SW480 (cell line): Measurements from ENCODE around the gene LRRC2.
"Not testable (repeated sequence)": the region's sequence is repeated elsewhere in the genome, so short reads cannot be mapped to it uniquely, and the experiment has no call there.

Experiments
- DNase-seq: peaks from one replicate; pipeline ENCODE4 v3.0.0-alpha.2; 2016; ENCODE audit warnings: low spot score

Gene LRRC2

DNA sequence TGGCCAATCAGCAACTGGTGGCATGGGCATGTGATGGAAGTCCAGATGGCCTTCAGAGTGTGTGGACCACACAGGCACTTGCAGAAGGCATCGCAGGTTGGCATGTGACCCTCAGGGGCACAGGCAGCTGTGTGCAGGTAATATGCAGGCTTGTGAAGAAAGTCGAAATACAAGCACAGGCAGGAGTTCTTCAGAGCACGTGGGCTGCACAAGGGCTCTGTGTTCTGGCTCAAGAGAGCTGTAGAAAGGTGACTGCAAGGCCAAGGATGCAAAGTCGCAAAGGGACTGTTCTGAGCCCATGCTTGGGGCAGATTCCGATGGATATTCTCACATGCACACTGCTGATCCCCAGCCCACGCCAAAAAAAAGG, 8.3 kb downstream of the LRRC2 start:
- no peak for DNase-seq

DNA sequence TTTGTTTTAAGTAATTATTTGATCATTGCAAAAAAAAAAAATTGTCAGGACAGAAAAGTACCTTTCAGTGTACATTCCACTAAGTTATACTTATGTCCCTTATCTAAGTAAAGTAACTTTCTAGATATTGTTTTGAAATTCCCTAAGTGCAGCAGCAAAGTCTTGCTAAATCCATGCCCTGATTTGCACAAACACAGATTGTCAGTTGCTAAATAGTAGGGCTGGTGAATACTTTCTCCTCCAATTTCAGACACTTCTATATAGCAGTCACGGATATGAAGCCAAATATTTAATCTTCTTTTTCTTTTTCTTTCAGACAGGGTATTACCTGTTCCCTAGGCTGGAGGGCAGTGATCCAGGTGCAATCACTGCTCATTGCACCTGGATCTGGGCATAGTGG, 12.9 kb downstream of the LRRC2 start:
- no peak for DNase-seq

DNA sequence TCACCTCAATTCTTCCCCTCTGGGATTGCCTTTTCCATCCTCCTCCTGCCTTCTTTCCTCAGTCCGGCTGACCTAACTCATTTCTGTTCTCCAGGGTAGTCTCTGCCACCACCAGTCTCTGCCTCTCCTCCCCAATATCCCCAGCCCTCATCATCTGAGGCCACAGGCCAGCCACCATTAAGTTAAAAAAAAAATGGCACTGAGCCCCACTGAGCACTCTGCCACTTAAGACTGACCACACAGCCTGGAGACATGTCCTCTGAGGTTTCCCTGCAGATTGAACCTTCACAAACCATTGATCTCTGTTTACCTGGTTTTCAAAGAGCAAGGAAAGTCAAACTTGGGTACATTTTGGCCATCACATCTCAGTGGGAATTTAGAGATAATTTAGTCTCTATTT, 13.6 kb downstream of the LRRC2 start:
- no peak for DNase-seq

DNA sequence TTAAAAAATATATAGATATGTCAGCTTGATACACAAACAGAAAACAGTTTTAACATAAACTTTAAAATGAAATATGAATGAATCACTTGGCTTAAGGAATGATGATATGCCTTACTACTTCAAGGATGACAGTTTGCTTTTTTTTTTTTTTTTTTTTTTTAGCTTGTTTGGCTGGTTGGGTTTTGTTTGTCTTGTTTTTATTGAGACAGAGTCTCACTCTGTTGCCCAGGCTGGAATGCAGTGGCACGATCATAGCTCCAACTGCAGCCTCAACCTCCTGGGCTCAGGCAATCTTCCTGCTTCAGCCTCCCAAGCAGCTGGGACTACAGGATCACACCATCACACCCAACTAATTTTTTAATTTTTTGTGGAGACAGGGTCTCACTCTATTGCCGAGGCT, 14.5 kb downstream of the LRRC2 start:
- DNase-seq = no peak

DNA sequence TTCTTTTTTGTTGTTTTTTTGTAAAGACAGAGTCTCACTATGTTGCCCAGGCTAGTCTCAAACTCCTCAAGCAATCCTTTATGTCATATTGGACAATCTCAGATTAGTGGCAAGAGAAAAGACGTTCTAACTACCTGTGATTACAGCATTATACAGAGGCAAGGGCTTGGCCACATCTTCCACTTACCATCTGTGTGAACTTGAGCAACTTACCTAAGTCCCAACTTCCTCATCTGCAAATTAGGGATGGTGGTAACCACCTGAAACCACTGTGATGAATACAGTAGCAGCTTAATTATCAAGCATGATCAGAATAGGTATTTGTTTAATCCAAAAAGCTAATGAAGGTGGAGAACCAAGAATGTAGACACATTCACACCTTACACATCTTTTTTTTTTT, 16.1 kb downstream of the LRRC2 start:
- no peak for DNase-seq

DNA sequence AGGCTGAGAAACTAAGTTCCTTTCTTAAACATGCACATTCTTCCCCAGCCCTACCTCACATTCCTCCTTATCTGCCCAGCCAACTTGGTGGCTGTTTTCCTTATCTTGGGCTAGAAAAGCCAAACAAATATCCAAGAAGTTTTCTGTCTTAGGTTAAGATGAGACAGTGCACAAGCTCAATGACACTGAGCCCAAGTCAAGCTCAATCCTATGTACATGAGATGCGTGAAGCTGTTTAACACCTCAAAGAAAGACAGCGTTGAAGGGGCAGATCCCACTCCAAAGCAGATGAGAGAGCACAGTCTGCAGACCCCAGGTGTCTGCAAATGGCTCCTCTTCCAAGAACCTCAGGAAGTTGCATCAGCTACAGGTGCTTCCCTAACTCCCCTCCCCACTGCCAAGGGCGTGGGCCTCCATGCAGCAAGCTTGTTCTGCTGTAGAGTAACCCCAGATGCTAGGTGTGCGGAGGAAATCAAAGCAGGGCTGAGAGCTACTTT, 16.6 kb downstream of the LRRC2 start:
- DNase-seq = no peak

DNA sequence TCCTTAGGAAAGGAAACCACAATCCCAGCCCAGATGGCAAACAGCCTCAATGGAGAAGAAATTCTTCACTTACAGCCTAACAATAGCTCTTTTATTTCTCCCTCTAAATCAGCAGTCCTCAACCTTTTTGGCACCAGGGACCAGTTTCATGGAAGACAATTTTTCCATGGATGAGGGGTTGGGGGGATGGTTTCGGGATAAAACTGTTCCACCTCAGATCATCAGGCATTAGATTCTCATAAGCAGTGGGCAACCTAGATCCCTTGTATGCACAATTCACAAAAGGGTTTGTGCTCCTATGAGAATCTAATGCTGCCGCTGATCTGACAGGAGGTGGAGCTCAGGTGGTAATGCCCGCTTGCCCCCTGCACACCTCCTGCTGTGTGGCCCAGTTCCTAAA, 17.5 kb downstream of the LRRC2 start:
- not testable (repeated sequence) for DNase-seq

DNA sequence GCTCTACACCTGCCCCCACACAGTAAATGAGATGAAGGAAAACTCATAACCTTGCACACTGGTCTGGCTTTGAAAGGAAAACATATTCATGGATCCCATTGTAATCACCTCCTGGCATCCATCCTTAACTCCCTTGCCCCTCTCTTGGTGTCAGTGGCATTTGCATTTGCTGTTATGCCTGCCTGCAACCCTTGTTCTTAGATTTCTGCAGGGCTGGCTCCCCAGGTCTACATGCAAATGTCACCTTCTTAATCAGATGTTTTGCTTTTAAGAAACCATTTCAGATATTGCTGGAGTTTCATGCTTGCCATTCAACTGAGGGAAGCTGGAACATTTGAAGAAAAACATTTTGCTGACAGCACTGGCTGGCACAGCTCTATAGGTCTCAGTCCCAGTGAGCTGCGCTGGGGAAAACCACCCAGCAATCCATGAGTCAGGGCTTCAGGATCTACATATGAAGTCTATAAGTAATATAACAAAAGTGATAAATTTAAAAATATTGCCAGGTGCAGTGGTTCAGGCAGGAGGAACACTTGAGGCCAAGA, 19.1 kb downstream of the LRRC2 start:
- DNase-seq = no peak

DNA sequence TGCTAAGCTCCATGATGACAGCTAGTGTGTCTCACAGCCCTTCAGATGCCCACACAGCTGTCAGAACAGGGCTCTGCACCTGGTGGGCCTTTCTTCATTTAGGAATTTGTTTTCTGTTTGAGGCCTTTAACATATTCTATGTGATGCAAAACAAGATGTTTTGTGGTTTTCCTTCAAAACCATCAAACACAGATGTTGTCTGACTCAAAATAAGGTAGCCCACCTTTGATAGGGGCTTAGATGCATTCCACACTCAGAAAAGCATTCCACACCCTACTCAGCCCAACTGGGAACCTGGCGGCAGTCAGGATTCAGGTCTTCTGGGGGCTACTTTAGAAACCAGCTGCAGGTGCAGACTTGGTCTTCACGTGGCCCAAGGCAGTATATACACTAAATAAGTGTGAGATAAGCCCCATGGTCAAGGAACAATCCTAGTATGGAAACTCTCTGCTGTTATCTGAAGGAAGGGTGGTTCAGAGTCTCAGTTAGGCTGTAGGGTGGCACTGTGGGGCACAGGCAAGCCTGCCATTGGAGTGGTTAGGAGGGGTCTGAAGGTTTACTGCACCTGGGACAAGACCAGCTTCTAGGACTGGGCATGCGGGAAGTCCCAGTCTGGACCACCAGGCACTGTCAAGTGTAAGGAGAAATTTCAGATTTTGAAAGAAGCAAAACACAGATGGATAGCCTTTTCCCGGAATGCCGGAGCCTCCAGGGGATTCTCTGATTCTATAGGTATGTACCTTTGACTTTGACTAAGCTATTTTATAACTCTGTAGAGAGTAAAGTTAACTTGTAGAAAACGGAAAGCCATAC, 20.1 kb downstream of the LRRC2 start:
- no peak for DNase-seq

DNA sequence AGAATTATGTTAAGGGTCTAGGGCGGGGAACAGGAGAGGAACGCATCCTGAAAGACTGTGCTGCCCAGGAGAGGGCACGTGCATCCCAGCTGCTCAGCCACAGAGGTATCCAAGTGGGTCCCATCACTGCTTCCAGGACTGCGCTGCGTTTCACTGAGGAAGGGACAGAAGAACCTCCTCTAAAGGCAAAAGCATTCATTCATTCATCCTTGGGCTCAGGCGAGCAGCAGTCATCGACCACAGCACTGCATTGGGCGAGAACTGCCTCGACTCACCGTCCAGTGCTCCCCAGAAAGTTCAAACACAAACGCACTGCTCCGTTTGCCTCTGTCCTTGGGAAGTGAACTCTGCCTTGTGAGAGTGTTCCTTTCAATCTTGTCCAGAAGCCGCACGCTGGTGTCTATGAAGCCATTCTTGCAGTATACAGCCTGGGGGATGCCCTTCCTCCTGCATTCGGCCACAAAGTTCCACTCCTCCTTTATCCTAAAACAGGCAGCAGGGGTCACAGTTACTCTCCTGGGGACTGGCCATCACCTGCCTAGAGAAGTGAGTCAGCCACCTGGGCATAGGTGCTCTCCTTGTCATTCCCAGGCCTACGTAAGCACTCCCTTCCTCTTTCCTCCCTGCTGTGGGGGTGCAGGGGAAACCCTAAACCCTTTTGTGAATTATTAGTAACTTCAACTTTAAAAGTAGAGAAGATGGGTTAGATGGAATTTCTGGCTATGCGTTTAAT, 21.2 kb downstream of the LRRC2 start:
- DNase-seq = no peak

DNA sequence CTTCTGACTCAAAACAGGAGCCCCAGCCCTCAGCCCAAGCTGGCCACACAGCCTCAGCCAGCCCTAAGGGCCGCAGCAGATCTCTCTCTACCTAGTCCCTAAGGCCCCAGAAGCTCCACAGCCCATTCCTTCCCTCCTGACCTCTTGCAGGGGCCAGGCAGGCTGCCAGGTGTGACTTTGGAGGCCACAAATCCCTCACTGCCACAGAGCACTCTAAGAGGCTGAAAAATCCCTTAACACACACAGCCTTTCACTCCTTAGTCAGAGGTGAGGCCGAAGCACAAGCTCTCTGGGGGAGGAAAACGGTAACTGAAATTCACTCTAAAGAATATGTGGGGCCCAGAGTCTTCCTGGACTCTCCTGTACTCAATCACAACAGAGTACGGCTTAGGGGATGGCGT, 23.3 kb downstream of the LRRC2 start:
- no peak for DNase-seq

DNA sequence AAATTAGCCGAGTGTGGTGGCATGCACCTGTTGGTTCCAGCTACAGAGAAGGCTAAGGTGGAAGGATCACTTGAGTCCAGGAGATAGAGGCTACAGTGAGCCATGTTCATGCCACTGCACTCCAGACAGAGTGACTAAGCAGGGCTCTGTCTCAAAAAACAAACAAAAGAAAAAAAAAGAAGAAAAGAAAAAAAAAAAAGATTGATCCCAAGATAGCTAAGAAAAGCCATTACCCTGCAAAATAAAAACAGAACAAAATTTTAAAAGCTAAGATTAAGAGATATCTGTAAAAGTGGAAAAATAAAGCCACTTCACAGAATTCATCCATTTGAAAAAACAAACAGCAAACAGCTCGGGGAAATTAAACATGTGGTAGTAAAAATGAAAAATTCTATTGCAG, 23.8 kb downstream of the LRRC2 start:
- no peak for DNase-seq

DNA sequence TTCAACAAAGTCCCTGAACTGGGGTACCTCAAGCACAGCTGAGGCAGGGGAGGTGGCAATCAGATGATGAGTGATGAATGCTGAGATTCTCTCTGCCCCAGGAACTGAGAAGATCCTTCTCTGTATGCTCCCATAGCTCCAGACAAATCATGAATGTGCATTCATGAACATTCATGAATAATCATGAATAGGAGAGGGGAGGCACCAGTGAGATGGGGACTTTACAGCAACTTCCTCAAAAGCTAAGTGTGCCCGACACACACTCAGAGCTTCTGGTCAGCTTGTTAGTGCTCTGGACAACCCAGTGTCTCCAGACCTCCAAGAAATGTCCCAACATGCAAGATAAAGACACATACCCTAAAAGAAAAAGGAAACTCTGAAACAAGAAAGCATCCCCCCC, 24.3 kb downstream of the LRRC2 start:
- no peak for DNase-seq

DNA sequence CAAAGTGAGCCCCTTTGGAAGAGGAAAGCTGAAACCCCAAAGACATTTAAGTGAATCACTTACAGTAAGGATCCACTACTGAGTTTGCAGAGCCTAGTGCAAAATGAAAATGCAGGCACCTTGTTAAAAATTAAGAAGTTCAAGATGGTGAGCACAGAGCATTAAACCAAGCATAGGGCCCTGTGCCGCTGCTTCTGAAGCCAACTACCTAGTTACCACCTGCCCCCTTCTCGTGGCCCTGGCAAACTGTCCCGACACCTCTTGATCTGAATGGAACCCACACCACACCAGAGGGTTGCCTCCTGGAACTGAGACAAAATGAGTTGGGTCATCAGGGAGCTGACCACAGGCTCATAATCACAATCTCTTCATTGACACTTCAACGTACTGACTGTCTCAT, 25.6 kb downstream of the LRRC2 start:
- DNase-seq = no peak

DNA sequence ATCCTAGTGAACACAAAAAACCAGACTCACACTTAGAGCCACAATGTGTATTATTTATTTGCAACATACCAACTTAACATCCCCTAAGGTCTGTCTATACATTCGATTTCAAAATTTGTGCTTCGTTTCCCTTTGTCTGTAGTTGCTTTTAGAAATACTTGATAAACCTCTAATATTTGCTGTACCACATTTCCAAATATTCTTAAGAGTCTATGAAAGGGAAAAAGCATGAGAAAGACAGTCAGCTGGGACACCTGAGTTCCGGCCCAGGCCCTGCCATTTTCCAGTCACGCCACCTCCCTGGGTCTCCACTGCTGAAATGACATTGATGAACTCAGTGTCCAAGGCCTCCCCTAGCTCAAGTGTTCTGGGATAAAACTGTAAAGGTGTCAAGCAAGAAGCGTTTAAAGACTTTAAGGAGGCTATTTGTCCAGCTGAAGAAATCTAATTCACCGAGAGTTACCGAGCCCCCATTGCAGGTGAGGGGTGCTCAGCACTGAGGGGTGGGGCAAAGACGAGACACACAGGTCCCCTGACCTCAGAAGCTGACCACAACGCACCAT, 26.6 kb downstream of the LRRC2 start:
- no peak for DNase-seq

DNA sequence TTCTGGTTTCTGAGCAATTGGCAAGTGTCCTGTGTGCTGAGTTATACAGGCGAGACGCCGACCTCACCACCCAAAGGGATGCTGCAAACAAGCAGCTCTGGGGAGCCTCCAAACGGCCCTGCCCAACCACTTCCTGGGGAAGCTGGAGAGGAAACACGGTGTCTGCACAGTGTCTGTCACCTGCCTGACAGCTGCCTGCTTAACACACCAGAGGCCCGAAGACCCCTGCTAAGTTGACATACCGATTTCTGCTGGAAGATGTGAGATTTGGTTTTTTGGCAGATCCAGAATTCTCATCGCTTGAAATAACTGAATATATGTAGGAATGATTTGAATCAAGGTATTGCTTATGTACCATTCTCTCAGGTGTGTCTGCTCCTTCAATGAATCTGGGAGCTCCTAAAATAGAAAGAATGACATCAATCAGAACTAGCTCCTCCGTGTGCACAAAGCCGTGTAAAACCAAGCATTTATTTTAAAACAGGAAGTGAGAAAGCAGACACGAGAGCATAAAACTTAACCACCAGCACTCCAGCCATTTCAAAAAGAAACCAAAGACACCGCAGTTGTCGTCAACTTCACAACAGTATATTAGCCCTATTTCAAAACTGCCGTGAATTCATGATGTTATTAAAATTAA, 27.2 kb downstream of the LRRC2 start:
- DNase-seq = no peak

DNA sequence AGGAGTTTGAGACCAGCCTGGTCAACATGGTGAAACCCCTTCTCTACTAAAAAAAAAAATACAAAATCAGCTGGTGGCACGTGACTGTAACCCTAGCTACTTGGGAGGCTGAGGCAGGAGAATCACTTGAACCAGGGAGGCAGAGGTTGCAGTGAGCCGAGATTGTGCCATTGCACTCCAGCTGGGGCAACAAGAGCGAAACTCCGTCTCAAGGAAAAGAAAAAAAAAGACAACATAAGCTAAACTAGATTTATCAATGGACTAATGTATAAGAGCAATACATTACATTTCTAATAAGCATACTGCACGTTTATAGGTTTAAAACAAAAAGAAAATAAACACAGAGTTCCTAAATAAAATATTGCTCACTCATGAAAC, 27.7 kb downstream of the LRRC2 start:
- DNase-seq = not testable (repeated sequence)

DNA sequence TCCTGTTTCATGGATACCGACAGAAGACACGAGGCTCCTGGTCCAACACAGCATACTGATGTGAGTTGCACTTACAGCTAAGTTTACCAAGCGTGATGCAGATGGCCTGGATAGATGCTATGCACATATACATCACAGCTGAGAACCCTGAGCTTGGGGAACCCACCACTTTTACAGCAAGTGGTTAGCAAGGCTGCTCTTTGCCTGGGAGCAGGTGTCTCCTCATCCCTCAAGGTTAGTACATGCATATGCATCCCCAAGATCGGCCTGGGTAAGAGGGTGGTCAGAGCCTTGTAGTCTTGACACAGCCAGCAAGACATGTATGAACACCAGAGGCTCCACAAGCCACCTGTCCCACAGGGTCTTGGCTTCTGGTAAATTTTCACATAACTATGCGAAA, 28.3 kb downstream of the LRRC2 start:
- DNase-seq = no peak

DNA sequence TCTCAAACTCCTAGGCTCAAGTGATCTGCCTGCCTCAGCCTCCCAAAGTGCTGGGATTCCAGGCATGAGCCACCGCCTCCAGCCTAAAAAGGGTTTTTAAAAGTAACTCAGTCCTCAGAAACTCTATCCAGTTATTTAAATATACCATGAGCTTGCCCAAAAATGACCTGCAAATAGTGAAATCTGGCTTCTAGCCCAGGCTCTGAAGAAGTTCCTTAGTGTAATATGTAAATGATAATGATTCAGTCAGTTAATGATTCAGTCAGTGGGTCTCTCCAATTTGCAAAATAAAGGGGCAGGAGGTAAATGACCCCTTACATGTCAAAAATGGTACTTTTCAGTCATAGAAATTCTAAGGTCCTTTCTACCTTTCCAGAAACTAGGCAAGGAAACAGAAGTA, 28.8 kb downstream of the LRRC2 start:
- no peak for DNase-seq

DNA sequence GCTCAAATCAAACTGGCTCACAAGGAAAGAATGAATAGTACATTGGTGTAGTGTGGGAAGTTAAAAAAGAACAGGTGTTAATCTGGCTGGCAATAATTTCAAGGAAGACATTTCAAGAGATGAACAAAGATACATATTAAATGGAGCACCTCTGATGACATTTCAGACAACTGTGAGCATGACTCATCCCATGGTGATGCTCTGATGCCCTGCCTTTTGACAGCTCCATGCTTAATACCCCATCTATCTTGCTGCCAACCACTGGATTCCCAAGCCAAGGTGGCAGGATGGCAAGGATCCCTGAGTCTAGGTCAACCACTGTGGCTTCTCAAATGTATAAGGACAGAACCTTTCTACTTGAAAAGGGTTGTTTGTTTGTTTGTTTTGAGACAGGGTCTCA, 29.3 kb downstream of the LRRC2 start:
- DNase-seq = no peak

DNA sequence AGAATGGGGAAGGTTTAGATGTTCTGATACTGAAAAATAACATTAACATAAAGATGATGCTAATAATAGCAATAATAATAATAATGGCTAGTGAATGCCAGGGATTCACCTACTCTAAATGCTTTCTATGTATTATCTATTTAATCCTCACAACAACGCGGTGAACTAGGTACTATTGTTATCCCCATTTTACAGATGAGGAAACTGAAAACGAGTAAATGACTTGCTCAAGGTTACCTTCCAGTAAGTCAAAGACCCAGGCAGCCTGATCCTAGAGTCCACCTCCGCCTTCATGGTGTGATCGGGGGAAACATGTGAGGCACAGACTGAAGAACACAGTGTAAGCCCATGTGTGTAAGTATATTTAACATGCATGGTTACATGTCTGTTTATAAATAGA, 30.4 kb downstream of the LRRC2 start:
- no peak for DNase-seq

DNA sequence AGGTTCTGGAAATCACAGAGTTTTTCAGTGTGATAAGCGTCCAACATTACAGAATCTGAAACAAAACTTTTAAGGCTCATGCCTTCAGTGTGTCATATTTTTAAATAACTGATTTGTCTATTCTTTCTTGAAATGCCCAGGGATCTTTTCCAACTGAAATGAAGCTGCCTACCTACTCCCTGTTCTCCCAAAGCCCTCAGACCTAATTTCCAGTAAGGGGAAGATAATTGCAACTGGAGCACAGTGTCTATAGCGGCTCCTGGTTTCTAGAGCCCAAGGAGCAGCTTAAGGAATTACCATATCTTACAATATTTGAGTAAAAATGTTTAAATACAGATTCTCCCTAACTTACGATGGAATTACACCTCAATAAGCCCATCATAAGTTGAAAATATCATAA, 33.0 kb downstream of the LRRC2 start:
- no peak for DNase-seq

DNA sequence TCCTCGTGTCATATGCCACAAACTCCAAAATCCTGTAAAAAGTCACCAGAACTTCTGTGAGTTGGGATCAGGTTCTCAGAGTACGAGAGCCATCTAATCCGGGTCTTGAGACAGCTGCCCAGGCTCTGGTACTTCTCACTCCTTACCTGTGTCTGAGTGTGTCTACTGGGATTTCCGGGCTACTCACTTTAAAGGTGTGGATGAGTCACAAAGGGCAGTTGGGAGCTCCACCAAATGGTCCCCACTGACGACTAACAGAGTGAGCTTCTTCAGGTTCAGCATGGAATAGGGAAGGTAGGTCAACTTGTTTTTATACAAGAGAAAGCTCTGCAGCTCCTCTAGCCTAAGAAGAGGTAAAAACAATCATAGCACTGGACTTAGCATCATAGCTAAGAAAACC, 38.9 kb downstream of the LRRC2 start:
- DNase-seq = peak; percentile 46
